GM12878 (cell line): ENCODE results near the gene FMN2. TPM values are rescaled to one million over a fixed set of nuclear protein-coding genes. Genes with fewer than 3 reads are reported as not detected.

Source experiments
- ATAC-seq: fragments of 200-7000 bp; cut with Tn5 transposase; 3 replicates; pipeline ENCODE4 v1.9.1; 2020; ENCODE audit warnings: mild to moderate bottlenecking, moderate library complexity
- BruUV-seq: library from RNA; stranded (reverse); fragments of 400-500 nt; replicated peaks from 2 replicates; lab custom pipeline; 2021; lab: Mats Ljungman, UMichigan
- CTCF ChIA-PET: fragments of 300-600 bp; sonication (Branson Sonifier 250); formaldehyde crosslinking; extraction: SDS; loops from one replicate; lab custom pipeline; 2021; ENCODE audit warnings: inconsistent platforms; lab: Yijun Ruan, JAX
- POLR2A ChIA-PET: fragments of 350-600 bp; formaldehyde crosslinking; extraction: SDS; loops from one replicate; lab custom pipeline; 2021; ENCODE audit warnings: inconsistent platforms; lab: Charles Lee
- RAD21 ChIA-PET: fragments of 300-600 bp; sonication (Branson Sonifier 250); formaldehyde crosslinking; loops from one replicate; lab custom pipeline; 2023; ENCODE audit warnings: antibody characterized with exemption; ENCODE audit not compliant: unreplicated experiment; lab: Charles Lee
- SMC1A ChIA-PET: fragments of 300-600 bp; sonication (Branson Sonifier 250); formaldehyde crosslinking; loops from one replicate; lab custom pipeline; 2023; ENCODE audit not compliant: unreplicated experiment, uncharacterized antibody; lab: Charles Lee
- DNase-seq: peaks from one replicate; pipeline ENCODE4 v3.0.0-alpha.2; 2011; ENCODE audit warnings: low read depth, low spot score
- FAIRE-seq: peaks from 3 replicates; lab custom pipeline; 2011; peaks lifted over from hg19 to GRCh38; lab: Jason Lieb, UNC
- H2AFZ ChIP-seq: 2 replicates; pipeline ENCODE4 v1.6.0; 2011; ENCODE audit warnings: low read depth, low read length, control low read depth; ENCODE audit not compliant: control insufficient read depth
- H3K27ac ChIP-seq: 2 replicates; pipeline ENCODE4 v1.5.1; 2011; ENCODE audit warnings: control low read depth; ENCODE audit not compliant: control insufficient read depth, insufficient read depth
- H3K27me3 ChIP-seq, 2 experiments: replicated peaks in 1 of 2; 2 replicates each; pipeline versions ENCODE4 v1.6.0 to v1.6.1; 2011; ENCODE audit warnings: low read length in 1 of 2; ENCODE audit not compliant: control insufficient read depth in 2 of 2, insufficient read depth in 2 of 2
- H3K36me3 ChIP-seq, 2 experiments: 2 replicates each; pipeline ENCODE4 v1.5.1; 2011; ENCODE audit warnings: low read length in 1 of 2; ENCODE audit not compliant: control insufficient read depth in 2 of 2, insufficient read depth in 2 of 2
- H3K4me1 ChIP-seq: 2 replicates; pipeline ENCODE4 v1.6.1; 2011; ENCODE audit warnings: mild to moderate bottlenecking, low read length, moderate library complexity, mixed read lengths; ENCODE audit not compliant: control insufficient read depth, insufficient read depth
- H3K4me2 ChIP-seq: 2 replicates; pipeline ENCODE4 v1.6.0; 2011; ENCODE audit warnings: control low read depth; ENCODE audit not compliant: control insufficient read depth, insufficient read depth
- H3K4me3 ChIP-seq: fragments of 200-600 bp; sonication (generic); 2 replicates; pipeline ENCODE4 v1.5.1; 2016
- H3K79me2 ChIP-seq: 2 replicates; pipeline ENCODE4 v1.6.0; 2011; ENCODE audit warnings: low read length; ENCODE audit not compliant: control insufficient read depth, insufficient read depth
- H3K9ac ChIP-seq: 2 replicates; pipeline ENCODE4 v1.8.0; 2011; ENCODE audit warnings: low read length, control low read depth, mixed read lengths; ENCODE audit not compliant: control insufficient read depth, insufficient read depth
- H3K9me3 ChIP-seq: replicated peaks from 3 replicates; pipeline ENCODE4 v1.5.1; 2011; ENCODE audit warnings: mild to moderate bottlenecking, low read length; ENCODE audit not compliant: control insufficient read depth, insufficient read depth
- H4K20me1 ChIP-seq: 2 replicates; pipeline ENCODE4 v1.6.0; 2011; ENCODE audit not compliant: control insufficient read depth, insufficient read depth
- CHD1 ChIP-seq: IDR thresholded peaks from 2 replicates; pipeline ENCODE4 v1.6.1; 2012; ENCODE audit warnings: low read depth, low read length, improper control_type of control experiment
- DPF2 ChIP-seq: fragments of 450-650 bp; IDR thresholded peaks from 2 replicates; pipeline ENCODE4 v1.6.1; 2017; ENCODE audit warnings: mild to moderate bottlenecking
- E4F1 ChIP-seq: fragments of 450-650 bp; IDR thresholded peaks from 2 replicates; pipeline ENCODE4 v1.6.1; 2018; ENCODE audit warnings: borderline replicate concordance, mild to moderate bottlenecking; ENCODE audit not compliant: partially characterized antibody
- ETV6 ChIP-seq, 2 experiments: fragments of 450-650 bp in 1 of 2; IDR thresholded peaks in 1 of 2; conservative IDR thresholded peaks in 1 of 2; 2 replicates each; pipeline ENCODE4 v1.6.1; 2014; ENCODE audit warnings: antibody characterized with exemption in 1 of 2, borderline replicate concordance in 1 of 2, low read depth in 1 of 2, mild to moderate bottlenecking in 1 of 2, moderate library complexity in 1 of 2
- MEF2B ChIP-seq: fragments of 450-650 bp; IDR thresholded peaks from 2 replicates; pipeline ENCODE4 v1.6.1; 2018; ENCODE audit warnings: mild to moderate bottlenecking, moderate library complexity; ENCODE audit not compliant: partially characterized antibody, poor library complexity, severe bottlenecking
- NRF1 ChIP-seq: conservative IDR thresholded peaks from 2 replicates; pipeline ENCODE4 v1.6.1; 2011; ENCODE audit warnings: mild to moderate bottlenecking, low read depth, low read length, improper control_type of control experiment
- SMARCA5 ChIP-seq: fragments of 450-650 bp; IDR thresholded peaks from 2 replicates; pipeline ENCODE4 v1.6.1; 2017; ENCODE audit warnings: mild to moderate bottlenecking
- SMC3 ChIP-seq: IDR thresholded peaks from 2 replicates; pipeline ENCODE4 v1.6.1; 2011; ENCODE audit warnings: low read length, improper control_type of control experiment, borderline replicate concordance
- TCF3 ChIP-seq: IDR thresholded peaks from 2 replicates; pipeline ENCODE4 v1.6.1; 2012; ENCODE audit warnings: low read depth, mild to moderate bottlenecking, low read length, borderline replicate concordance; ENCODE audit not compliant: insufficient read depth
- WGBS: methylation state at CpG from one replicate; pipeline ENCODE4 v1.1.6; 2016; ENCODE audit warnings: low lambda C conversion rate; ENCODE audit not compliant: insufficient replicate concordance, insufficient coverage; ENCODE audit errors: missing lambda C conversion rate; 5-methylcytosine and 5-hydroxymethylcytosine counted together
- in situ Hi-C: fragments of 300-500 bp; cut with MboI; formaldehyde crosslinking; loops from 9 replicates; pipeline ENCODE4 v1.14.3; 2018; ENCODE audit warnings: mixed read lengths
- intact Hi-C: fragments of 100-400 bp; cut with micrococcal nuclease; formaldehyde crosslinking; loops from one replicate; pipeline ENCODE4 v1.14.2; 2022; ENCODE audit not compliant: unreplicated experiment
- polyA plus RNA-seq, 11 experiments: library from polyadenylated mRNA; depleted of rRNA in 4 of 11; unstranded in 6 of 11; stranded (reverse) in 5 of 11; fragments of >200 nt; fragmentation: Nextera tagmentation in 4 of 11; fragmentation: Illumina TruSeq in 1 of 11; extraction: Ambion mirVana in 4 of 11; extraction: Trizol in 1 of 11; gene quantifications; 1 replicate in 1 of 11; 2 replicates in 10 of 11; pipeline versions ENCODE4 v1.2.1 to v1.2.3, GENCODE V29; 2011 to 2016; ENCODE audit warnings: inconsistent platforms in 2 of 11, missing spikeins in 2 of 11, low read depth in 1 of 11
- total RNA-seq, 4 experiments: library from RNA; depleted of rRNA in 3 of 4; stranded (reverse); fragments of >200 nt in 3 of 4; fragmentation: Illumina TruSeq in 1 of 4; extraction: Trizol in 1 of 4; gene quantifications; 2 replicates each; pipeline versions ENCODE4 v1.2.1 to v1.2.3, GENCODE V29; 2013 to 2021
- TF ChIP-seq, protein P1 (sequence below): IDR thresholded peaks from 2 replicates; pipeline ENCODE4 v1.6.1; 2012; ENCODE audit warnings: improper control_type of control experiment, low read depth, low read length; ENCODE audit not compliant: insufficient replicate concordance

Gene FMN2
- total and polyA plus RNA-seq, 10 of the 15 experiments (the other 5 are each of a cell fraction or from before 2014, with no cell fraction given), result 0.60 TPM; not detected in 9

GRCh38 chr1:240230816-240231215 is 139.1 kb downstream of the FMN2 start (continued):
- TF ChIP-seq E4F1 (no peak), DPF2 (no peak), SMARCA5 (no peak), TCF3 (no peak)

DNA sequence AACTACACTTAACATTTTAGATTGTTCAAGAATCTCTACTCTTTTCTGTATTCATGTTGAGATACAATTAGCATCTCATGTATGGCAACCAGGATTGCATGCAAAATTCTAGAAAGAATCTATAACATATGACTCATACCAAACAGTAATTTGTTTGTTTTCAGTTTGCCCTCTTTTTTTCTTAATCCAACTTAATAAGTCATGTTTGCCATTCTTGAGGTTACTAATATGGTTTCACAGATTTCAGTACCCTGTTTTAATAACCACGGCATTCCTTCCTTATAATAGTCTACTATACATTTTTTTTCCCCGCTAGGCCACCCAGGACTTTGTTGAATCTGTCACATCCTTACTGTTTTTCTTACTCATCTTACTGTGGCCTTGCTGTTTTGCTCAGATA is 140.8 kb downstream of the FMN2 start:
- ChIA-PET RAD21 (no interaction called here), SMC1A (no interaction called here), CTCF (no interaction called here), POLR2A (no interaction called here)
- H3K4me1 ChIP-seq, result no peaks in the 10 kb centered on the region
- no peak overlapping the region for H3K27ac ChIP-seq
- no peaks in the 10 kb centered on the region for H4K20me1 ChIP-seq
- no peak overlapping the region for H3K4me2 ChIP-seq
- H3K27me3 ChIP-seq, result no peaks in the 10 kb centered on the region
- DNase-seq (no peak), ATAC-seq (no peak), FAIRE-seq (no peak)
- H3K4me3 ChIP-seq, result no peak overlapping the region
- no peaks in the 10 kb centered on the region for H3K9me3 ChIP-seq
- no peak overlapping the region for H2AFZ ChIP-seq
- H3K79me2 ChIP-seq, result no peaks in the 10 kb centered on the region
- TF ChIP-seq NRF1 (no peak), MEF2B (no peak), SMC3 (no peak), ETV6 (conservative IDR thresholded peaks at IDR 0.05 in 1 of 2, IDR thresholded peaks at IDR 0.05 in 1 of 2; ENCODE audit: borderline replicate concordance in 1 of 2, low read depth in 1 of 2) (no peak), CHD1 (no peak)
- TF ChIP-seq, protein P1, sequence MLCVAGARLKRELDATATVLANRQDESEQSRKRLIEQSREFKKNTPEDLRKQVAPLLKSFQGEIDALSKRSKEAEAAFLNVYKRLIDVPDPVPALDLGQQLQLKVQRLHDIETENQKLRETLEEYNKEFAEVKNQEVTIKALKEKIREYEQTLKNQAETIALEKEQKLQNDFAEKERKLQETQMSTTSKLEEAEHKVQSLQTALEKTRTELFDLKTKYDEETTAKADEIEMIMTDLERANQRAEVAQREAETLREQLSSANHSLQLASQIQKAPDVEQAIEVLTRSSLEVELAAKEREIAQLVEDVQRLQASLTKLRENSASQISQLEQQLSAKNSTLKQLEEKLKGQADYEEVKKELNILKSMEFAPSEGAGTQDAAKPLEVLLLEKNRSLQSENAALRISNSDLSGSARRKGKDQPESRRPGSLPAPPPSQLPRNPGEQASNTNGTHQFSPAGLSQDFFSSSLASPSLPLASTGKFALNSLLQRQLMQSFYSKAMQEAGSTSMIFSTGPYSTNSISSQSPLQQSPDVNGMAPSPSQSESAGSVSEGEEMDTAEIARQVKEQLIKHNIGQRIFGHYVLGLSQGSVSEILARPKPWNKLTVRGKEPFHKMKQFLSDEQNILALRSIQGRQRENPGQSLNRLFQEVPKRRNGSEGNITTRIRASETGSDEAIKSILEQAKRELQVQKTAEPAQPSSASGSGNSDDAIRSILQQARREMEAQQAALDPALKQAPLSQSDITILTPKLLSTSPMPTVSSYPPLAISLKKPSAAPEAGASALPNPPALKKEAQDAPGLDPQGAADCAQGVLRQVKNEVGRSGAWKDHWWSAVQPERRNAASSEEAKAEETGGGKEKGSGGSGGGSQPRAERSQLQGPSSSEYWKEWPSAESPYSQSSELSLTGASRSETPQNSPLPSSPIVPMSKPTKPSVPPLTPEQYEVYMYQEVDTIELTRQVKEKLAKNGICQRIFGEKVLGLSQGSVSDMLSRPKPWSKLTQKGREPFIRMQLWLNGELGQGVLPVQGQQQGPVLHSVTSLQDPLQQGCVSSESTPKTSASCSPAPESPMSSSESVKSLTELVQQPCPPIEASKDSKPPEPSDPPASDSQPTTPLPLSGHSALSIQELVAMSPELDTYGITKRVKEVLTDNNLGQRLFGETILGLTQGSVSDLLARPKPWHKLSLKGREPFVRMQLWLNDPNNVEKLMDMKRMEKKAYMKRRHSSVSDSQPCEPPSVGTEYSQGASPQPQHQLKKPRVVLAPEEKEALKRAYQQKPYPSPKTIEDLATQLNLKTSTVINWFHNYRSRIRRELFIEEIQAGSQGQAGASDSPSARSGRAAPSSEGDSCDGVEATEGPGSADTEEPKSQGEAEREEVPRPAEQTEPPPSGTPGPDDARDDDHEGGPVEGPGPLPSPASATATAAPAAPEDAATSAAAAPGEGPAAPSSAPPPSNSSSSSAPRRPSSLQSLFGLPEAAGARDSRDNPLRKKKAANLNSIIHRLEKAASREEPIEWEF, result no peak
- intact Hi-C loops, result no loop called here
- in situ Hi-C loops, result no loop called here
- no TSS peak for BruUV-seq
- no peak overlapping the region for H3K9ac ChIP-seq
- 47% methylated on average over 2 of the region's 2 CpGs for WGBS
- H3K36me3 ChIP-seq, result no peaks in the 10 kb centered on the region
